Thoracic aorta (tissue), 2 donors: Measurements from ENCODE around the gene PRDM7. TPM values are rescaled to one million over a fixed set of nuclear protein-coding genes. Genes with fewer than 3 reads are reported as not detected.

Experiments
- ATAC-seq: fragments of 150-250 bp; one replicate; pipeline ENCODE4 v1.8.0; 2017; ENCODE audit warnings: low read depth; ENCODE audit not compliant: insufficient number of reproducible peaks, low FRiP score
- DNase-seq: peaks from one replicate; pipeline ENCODE4 v3.0.0-alpha.2; 2020; ENCODE audit warnings: low spot score
- H3K27ac ChIP-seq, 2 donors: fragments of 200-600 bp; sonication (generic); 1 replicate in 1 of 2; 2 replicates in 1 of 2; pipeline ENCODE4 v1.5.1; 2016; ENCODE audit warnings: mild to moderate bottlenecking in 2 of 2, moderate library complexity in 2 of 2
- H3K27me3 ChIP-seq: fragments of 200-600 bp; sonication (generic); replicated peaks from 2 replicates; pipeline ENCODE4 v1.6.0; 2016; ENCODE audit warnings: mild to moderate bottlenecking; ENCODE audit not compliant: insufficient read depth
- H3K36me3 ChIP-seq: fragments of 200-600 bp; sonication (generic); one replicate; pipeline ENCODE4 v1.5.1; 2016
- H3K4me1 ChIP-seq, 2 donors: fragments of 200-600 bp; sonication (generic); 1 replicate in 1 of 2; 2 replicates in 1 of 2; pipeline versions ENCODE4 v1.5.1 to v1.6.0; 2016; ENCODE audit warnings: low read depth in 2 of 2, mild to moderate bottlenecking in 1 of 2; ENCODE audit not compliant: control insufficient read depth in 1 of 2
- H3K4me3 ChIP-seq: fragments of 200-600 bp; sonication (generic); 2 replicates; pipeline ENCODE4 v1.5.1; 2016; ENCODE audit warnings: mild to moderate bottlenecking
- H3K9me3 ChIP-seq: fragments of 200-600 bp; sonication (generic); 2 replicates; pipeline ENCODE4 v1.5.1; 2016
- total RNA-seq, 2 donors: library from RNA; depleted of rRNA; stranded (reverse); fragments of >200 nt; gene quantifications; one replicate each; pipeline versions ENCODE4 v1.1.0 to v1.2.3, GENCODE V29; 2016
- TF ChIP-seq, protein P1 (sequence below): fragments of 200-600 bp; sonication (generic); IDR thresholded peaks from one replicate; pipeline ENCODE4 v1.5.1; 2019; ENCODE audit warnings: antibody characterized with exemption

Gene PRDM7
- total RNA-seq, 2 donors from 2014 or later: not detected

- Histone ChIP-seq H3K4me1 (peaks cover 6 to 12% of the 10 kb centered on the region in 2 donors), H3K27me3 (no peaks in the 10 kb centered on the region), H3K9me3 (peaks cover 11% of the 10 kb centered on the region), H3K36me3 (no peaks in the 10 kb centered on the region), H3K4me3 (no peak overlapping the region), H3K27ac (no peak overlapping the region)
- ATAC-seq (no peak), DNase-seq (no peak)
- TF ChIP-seq, protein P1, sequence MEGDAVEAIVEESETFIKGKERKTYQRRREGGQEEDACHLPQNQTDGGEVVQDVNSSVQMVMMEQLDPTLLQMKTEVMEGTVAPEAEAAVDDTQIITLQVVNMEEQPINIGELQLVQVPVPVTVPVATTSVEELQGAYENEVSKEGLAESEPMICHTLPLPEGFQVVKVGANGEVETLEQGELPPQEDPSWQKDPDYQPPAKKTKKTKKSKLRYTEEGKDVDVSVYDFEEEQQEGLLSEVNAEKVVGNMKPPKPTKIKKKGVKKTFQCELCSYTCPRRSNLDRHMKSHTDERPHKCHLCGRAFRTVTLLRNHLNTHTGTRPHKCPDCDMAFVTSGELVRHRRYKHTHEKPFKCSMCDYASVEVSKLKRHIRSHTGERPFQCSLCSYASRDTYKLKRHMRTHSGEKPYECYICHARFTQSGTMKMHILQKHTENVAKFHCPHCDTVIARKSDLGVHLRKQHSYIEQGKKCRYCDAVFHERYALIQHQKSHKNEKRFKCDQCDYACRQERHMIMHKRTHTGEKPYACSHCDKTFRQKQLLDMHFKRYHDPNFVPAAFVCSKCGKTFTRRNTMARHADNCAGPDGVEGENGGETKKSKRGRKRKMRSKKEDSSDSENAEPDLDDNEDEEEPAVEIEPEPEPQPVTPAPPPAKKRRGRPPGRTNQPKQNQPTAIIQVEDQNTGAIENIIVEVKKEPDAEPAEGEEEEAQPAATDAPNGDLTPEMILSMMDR: no peak
Observed at GRCh38 chr16:90050969-90051368, 26.2 kb downstream of the PRDM7 start.

- H3K27ac ChIP-seq: no peak overlapping the region
- no peaks in the 10 kb centered on the region for H3K36me3 ChIP-seq
- no peaks in the 10 kb centered on the region for H3K27me3 ChIP-seq
- DNase-seq (no peak), ATAC-seq (no peak)
- H3K4me1 ChIP-seq: peaks cover 6 to 12% of the 10 kb centered on the region in 2 donors
- TF ChIP-seq, protein P1: no peak
- H3K4me3 ChIP-seq: no peak overlapping the region
- H3K9me3 ChIP-seq: peaks cover 2% of the 10 kb centered on the region
Observed at GRCh38 chr16:90048737-90049330, 28.3 kb downstream of the PRDM7 start.

DNA sequence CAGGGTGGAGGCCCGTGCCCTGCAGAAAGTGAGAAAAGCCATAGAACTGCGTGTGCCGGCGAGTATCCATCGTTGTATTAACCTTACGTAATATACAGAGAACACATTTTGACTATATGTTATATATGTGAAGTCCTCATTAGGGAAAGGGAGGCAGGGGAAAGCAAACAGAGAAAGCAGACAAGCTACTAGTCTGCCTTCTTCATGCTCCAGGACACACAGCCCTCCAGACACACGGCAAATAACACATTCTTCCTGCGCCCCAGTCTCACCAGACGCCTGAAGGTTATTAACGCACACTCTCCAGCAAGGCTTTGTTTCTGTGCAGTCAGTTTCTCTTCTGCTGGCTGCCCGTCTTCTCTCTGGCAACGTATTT lies 28.8 kb downstream of the PRDM7 start:
- DNase-seq (no peak), ATAC-seq (no peak)
- Histone ChIP-seq H3K36me3 (no peaks in the 10 kb centered on the region), H3K4me1 (peaks cover 6 to 12% of the 10 kb centered on the region in 2 donors), H3K27ac (no peak overlapping the region), H3K9me3 (no peaks in the 10 kb centered on the region), H3K27me3 (no peaks in the 10 kb centered on the region), H3K4me3 (no peak overlapping the region)
- TF ChIP-seq, protein P1: no peak

DNA sequence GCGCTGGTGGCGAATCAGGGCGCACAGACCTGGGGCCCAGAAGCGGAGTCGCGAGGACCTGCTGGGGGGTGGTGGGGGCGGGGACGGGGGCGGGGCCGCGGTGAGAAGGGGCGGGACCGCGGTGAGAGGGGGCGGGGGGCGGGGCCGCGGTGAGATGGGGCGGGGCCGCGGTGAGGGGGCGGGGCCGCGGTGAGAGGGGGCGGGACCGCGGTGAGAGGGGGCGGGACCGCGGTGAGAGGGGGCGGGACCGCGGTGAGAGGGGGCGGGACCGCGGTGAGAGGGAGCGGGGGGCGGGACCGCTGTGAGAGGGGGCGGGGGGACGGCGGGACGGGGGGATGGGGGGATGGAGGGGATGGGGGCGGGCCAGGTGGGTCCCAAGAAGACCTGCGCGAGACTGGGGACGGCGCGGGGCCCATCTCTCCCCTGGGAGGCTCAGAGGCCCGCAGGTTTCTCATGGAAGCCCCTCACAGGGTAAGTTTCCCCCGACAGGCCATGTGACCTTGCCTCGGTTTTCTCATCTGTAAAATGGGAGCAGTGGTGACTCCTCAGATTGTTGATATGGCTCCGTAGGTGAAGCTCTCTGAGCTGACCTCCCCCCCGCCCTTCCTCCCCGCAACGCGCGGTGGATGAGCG lies 29.3 kb downstream of the PRDM7 start:
- H3K9me3 ChIP-seq: no peaks in the 10 kb centered on the region
- H3K27ac ChIP-seq: no peak overlapping the region
- DNase-seq (no peak), ATAC-seq (no peak)
- TF ChIP-seq, protein P1: no peak
- peaks cover 6 to 12% of the 10 kb centered on the region in 2 donors for H3K4me1 ChIP-seq
- H3K27me3 ChIP-seq: no peaks in the 10 kb centered on the region
- H3K36me3 ChIP-seq: no peaks in the 10 kb centered on the region
- H3K4me3 ChIP-seq: peak overlapping the region; percentile 76

DNA sequence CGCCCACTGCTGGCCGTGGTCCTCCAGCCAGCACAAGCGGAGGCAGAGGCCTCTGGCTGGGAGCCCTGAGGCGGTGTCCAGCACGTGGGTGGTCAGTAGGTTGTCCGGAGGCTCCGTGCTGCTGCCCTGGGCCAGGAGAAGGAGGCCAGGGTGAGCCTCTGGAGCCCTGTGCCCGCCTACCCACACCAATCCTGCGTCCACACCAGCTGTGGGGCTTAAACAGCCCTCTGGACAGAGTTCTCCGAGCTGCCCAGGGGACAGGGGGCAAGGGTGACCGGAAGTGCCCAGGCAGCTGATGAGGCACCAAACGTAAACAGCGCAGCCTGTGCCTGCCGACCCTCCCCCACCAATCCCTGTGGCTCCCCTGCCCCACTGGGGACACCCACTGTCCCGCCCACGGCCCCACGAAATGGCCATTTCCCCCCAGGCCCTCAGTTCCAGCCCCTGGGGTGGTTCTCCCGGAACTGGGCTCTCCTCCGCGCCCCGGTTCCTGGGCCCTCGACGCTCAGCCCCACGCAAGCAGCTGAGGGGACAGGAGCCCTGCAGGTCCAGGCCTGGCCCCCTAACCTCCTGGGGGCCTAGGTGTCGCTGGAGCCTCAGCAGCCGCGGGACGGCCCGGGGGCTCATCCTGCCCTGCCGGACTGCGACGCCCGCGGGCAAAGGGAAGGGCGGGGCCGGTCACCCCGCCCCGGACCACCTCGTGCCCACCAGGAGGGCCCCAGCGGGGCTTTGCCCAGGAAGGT lies 30.0 kb downstream of the PRDM7 start:
- Histone ChIP-seq H3K9me3 (no peaks in the 10 kb centered on the region), H3K27me3 (no peaks in the 10 kb centered on the region), H3K36me3 (no peaks in the 10 kb centered on the region), H3K4me3 (peak overlapping the region; percentile 76), H3K4me1 (peaks cover 6 to 12% of the 10 kb centered on the region in 2 donors), H3K27ac (no peak overlapping the region)
- no peak for DNase-seq
- ATAC-seq: no peak
- TF ChIP-seq, protein P1: no peak
